Transverse colon (tissue), 4 donors: ENCODE measurements around the gene ACIN1. TPM values are rescaled to one million over a fixed set of nuclear protein-coding genes. Genes with fewer than 3 reads are reported as not detected.

Source experiments
- DNase-seq: peaks from one replicate; pipeline ENCODE4 v3.0.0-alpha.2; 2019
- H3K27ac ChIP-seq, 4 donors: fragments of 200-600 bp; sonication (generic); 2 replicates each; pipeline ENCODE4 v1.5.1; 2016 to 2018; ENCODE audit warnings: inconsistent platforms in 4 of 4
- H3K27me3 ChIP-seq: fragments of 200-600 bp; sonication (generic); 2 replicates; pipeline ENCODE4 v1.5.1; 2017; ENCODE audit warnings: inconsistent platforms
- H3K36me3 ChIP-seq, 4 donors: fragments of 200-600 bp; sonication (generic); 2 replicates each; pipeline ENCODE4 v1.5.1; 2017 to 2019; ENCODE audit warnings: inconsistent platforms in 4 of 4
- H3K4me1 ChIP-seq, 4 donors: fragments of 200-600 bp; sonication (generic); 2 replicates each; pipeline ENCODE4 v1.5.1; 2017 to 2020; ENCODE audit warnings: inconsistent platforms in 4 of 4
- H3K4me3 ChIP-seq, 4 donors: fragments of 200-600 bp; sonication (generic); 1 replicate in 1 of 4; 2 replicates in 3 of 4; pipeline versions ENCODE4 v1.5.1 to v1.6.1; 2017 to 2019; ENCODE audit warnings: inconsistent platforms in 4 of 4
- H3K9me3 ChIP-seq, 2 donors: fragments of 200-600 bp; sonication (generic); 2 replicates each; pipeline ENCODE4 v1.5.1; 2017 to 2019; ENCODE audit warnings: inconsistent platforms in 2 of 2
- CTCF ChIP-seq, 5 experiments: fragments of 200-600 bp in 3 of 5; fragments of 450-650 bp in 2 of 5; sonication (generic) in 3 of 5; IDR thresholded peaks; 1 replicate in 2 of 5; 2 replicates in 3 of 5; pipeline ENCODE4 v1.5.1; 2016 to 2017; ENCODE audit warnings: antibody characterized with exemption in 5 of 5, inconsistent platforms in 3 of 5, mild to moderate bottlenecking in 2 of 5, moderate library complexity in 1 of 5
- EP300 ChIP-seq: sonication (generic); formaldehyde crosslinking; IDR thresholded peaks from one replicate; pipeline ENCODE4 v1.6.1; 2017; ENCODE audit warnings: antibody characterized with exemption, low read depth
- POLR2A ChIP-seq: fragments of 450-650 bp; IDR thresholded peaks from one replicate; pipeline ENCODE4 v1.6.1; 2016; ENCODE audit warnings: antibody characterized with exemption, mild to moderate bottlenecking, moderate library complexity
- POLR2AphosphoS5 ChIP-seq, 3 donors: sonication (generic); formaldehyde crosslinking; IDR thresholded peaks; one replicate each; pipeline ENCODE4 v1.6.1; 2016; ENCODE audit warnings: antibody characterized with exemption in 3 of 3
- WGBS, 2 donors: methylation state at CpG; one replicate each; pipeline ENCODE4 v1.1.5; 2018; ENCODE audit warnings: low coverage in 1 of 2; 5-methylcytosine and 5-hydroxymethylcytosine counted together
- in situ Hi-C, 4 donors: fragments of 200-750 bp; cut with MboI; loops; one replicate each; pipeline versions ENCODE4 v1.15.0 to v1.15.1; 2017; ENCODE audit warnings: low sequenced_read_pairs in 3 of 4, low pct_ligation_motif_present in 1 of 4, low pct_unique_long_range_greater_than_20kb in 1 of 4
- intact Hi-C: fragments of 100-400 bp; cut with DNase I; formaldehyde crosslinking; loops from one replicate; pipeline ENCODE4 v1.15.1; 2023; ENCODE audit warnings: low total_unique reads
- total RNA-seq, 4 donors: library from RNA; depleted of rRNA; stranded (reverse); fragments of >200 nt; gene quantifications; one replicate each; pipeline ENCODE4 v1.1.0, GENCODE V29; 2016

ACIN1 gene
- total RNA-seq, 4 donors from 2014 or later, result 137 to 303 (median 222) TPM

DNA sequence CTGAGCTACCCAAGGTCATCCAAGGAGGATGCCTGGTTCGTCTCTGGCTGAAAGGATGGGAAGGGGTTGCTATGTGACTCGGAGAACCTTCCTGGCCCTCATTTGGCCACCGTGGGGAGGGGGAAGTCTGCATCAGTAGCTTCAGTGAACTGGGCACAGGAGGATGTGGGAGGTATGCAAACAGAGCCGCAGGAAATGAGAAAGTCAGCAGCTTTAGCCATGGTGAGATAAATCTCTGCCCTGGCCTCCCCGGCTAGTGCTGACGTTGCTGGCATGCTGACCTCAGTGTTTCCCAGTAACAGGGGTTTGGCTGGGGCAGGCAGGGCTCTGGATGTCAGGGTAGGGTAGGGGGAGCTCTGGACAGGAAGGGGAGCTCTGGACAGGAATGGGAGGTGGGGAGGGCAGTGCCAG is 26.4 kb upstream of the ACIN1 start:
- Histone ChIP-seq H3K4me3 (no peak overlapping the region), H3K36me3 (no peaks in the 10 kb centered on the region), H3K27ac (peak overlapping the region in 1 of 4 donors; percentile 45), H3K4me1 (peaks cover 0 to 20% (median 5%) of the 10 kb centered on the region in 4 donors), H3K9me3 (no peaks in the 10 kb centered on the region), H3K27me3 (no peaks in the 10 kb centered on the region)
- in situ Hi-C loops, result loop anchor here (5.0 to 25.0 kb wide), 3 partner anchors 61 to 166 kb away; partner anchors contain the start of genes HOMEZ (in 3 of the 4) and SLC7A8 (in 1 of the 4)
- peak; percentile 36 for DNase-seq
- WGBS, 2 donors, result 45 to 66% methylated on average over 3 to 6 of the region's 6 CpGs
- TF ChIP-seq CTCF (IDR thresholded peaks at IDR 0.05) (no peak), EP300 (no peak), POLR2A (no peak), POLR2AphosphoS5 (IDR thresholded peaks at IDR 0.05) (no peak)
- intact Hi-C loops, result loop anchor here (2.0 kb wide), 1 partner anchor 65 kb away; no protein-coding TSS in a partner anchor

DNA sequence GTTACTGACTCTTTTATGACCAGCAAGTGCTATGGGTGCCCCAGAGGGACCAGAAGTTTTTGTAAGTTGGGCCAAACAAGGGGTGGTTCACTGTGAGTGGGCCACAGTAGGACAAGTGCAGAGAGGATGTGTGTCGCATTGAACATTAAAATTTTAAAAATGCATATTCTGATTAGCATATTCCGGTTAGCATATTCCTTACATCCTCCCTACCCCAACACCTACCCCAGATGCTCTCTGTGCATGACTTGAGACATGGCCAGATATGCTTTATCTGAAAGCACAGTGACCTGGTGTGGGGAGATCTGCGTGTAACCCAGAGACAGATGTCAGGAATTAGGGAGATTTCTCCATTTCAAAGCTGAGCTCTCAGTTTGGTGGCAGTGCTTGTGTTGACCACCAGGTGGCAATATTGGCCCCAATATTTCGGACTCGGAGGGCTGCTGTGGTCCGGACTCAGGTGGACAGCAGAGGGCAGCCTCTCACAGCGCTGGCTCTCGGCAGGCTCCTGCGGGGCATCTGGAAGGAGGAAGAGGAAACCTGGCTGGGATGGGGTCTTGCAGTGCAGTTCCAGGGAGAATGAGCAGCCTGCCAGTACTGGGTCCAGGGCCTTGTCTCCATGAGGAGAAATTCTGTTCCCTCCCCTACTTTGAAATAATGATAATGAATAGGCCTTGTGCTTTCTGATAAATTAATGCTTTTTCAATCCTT is 25.8 kb upstream of the ACIN1 start:
- in situ Hi-C loops, result loop anchor here (5.0 to 25.0 kb wide), 3 partner anchors 62 to 167 kb away; partner anchors contain the start of genes HOMEZ (in 3 of the 4) and SLC7A8 (in 1 of the 4)
- H3K9me3 ChIP-seq, result no peaks in the 10 kb centered on the region
- H3K27ac ChIP-seq, result peak overlapping the region in 2 of 4 donors; percentile 34 to 45
- H3K27me3 ChIP-seq, result no peaks in the 10 kb centered on the region
- no peak overlapping the region for H3K4me3 ChIP-seq
- intact Hi-C loops, result loop anchor here (2.0 kb wide), 1 partner anchor 66 kb away; no protein-coding TSS in a partner anchor
- DNase-seq, result peak; percentile 92
- WGBS, 2 donors, result 11 to 18% methylated on average over 3 to 8 of the region's 9 CpGs
- H3K4me1 ChIP-seq, result peaks cover 0 to 20% (median 5%) of the 10 kb centered on the region in 4 donors
- H3K36me3 ChIP-seq, result no peaks in the 10 kb centered on the region
- no peak for TF ChIP-seq POLR2A
- TF ChIP-seq CTCF (IDR thresholded peaks at IDR 0.05), result peak; percentile 99 to 100 (median 100)
- TF ChIP-seq POLR2AphosphoS5 (IDR thresholded peaks at IDR 0.05), result no peak
- TF ChIP-seq EP300, result no peak

DNA sequence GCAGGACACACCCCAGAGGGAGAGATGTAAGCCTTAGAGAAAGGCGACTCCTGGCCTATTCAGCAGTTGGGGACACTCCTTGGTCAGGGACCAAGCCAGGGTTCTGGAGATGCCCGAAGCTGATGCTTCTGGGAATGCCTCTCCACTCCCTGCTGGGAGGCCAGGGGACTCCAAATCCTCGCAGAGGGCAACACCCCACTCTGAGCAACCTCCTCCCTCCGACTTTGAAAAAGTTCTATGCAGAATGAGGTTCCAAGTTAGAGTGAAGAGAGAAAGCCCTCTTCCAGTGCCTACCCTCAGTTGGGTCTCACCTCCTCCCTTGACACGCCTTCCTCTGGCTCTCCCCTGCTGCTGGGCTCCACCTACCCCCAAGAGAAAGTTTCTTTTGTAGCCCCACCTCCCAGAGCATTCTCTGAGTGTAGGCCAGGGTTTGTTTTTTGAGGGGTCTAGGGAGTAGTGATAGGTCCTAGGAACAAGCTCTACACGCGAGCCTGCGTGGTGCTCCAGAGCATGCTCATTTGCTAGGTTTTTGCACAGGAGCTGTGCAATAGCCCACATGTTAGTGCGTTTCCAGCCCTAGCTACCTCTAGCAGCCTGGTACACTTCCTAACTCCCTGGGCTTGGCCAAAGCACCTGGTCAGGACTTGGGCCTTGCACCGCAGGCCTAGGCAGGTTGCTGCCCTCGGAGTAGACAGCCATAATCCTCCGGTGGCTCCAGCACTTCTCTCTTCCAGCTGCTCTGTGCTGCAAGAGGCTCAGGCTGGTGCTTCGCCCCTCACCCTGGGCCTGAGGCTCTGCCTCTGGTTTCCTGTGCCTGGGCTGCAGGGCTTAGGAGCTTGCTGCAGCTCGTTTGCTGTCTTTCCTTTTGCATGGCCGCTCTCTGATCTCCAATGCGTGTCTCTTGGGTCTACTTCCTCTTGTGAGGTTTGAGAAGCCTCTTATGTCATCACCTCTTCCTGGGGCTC is 24.7 kb upstream of the ACIN1 start:
- no peaks in the 10 kb centered on the region for H3K36me3 ChIP-seq
- DNase-seq, result no peak
- in situ Hi-C loops, result loop anchor here (5.0 to 25.0 kb wide), 3 partner anchors 63 to 168 kb away; partner anchors contain the start of genes HOMEZ (in 3 of the 4) and SLC7A8 (in 1 of the 4)
- intact Hi-C loops, result loop anchor here (2.0 kb wide), 1 partner anchor 67 kb away; no protein-coding TSS in a partner anchor
- H3K9me3 ChIP-seq, result no peaks in the 10 kb centered on the region
- H3K27me3 ChIP-seq, result no peaks in the 10 kb centered on the region
- H3K4me1 ChIP-seq, result peaks cover 0 to 20% (median 5%) of the 10 kb centered on the region in 4 donors
- WGBS, 2 donors, result 40 to 73% methylated on average over 1 to 15 of the region's 16 CpGs
- peak overlapping the region in 3 of 4 donors; percentile 1 to 34 (median 26) for H3K27ac ChIP-seq
- H3K4me3 ChIP-seq, result no peak overlapping the region
- TF ChIP-seq POLR2A (no peak), POLR2AphosphoS5 (IDR thresholded peaks at IDR 0.05) (no peak), CTCF (IDR thresholded peaks at IDR 0.05) (no peak), EP300 (no peak)
